GM12864 (cell line): ENCODE measurements around the gene MRPL36.
A peak's percentile ranks its signal among the peaks of the same experiment; 100 is the strongest.

Experiments
- DNase-seq: peaks from one replicate; pipeline ENCODE4 v3.0.0-alpha.2; 2011; ENCODE audit warnings: low read depth
- H3K4me3 ChIP-seq: 2 replicates; pipeline ENCODE4 v1.5.1; 2011; ENCODE audit warnings: mild to moderate bottlenecking, low read depth, low read length, control low read depth
- TF ChIP-seq, protein P1 (sequence below): IDR thresholded peaks from 2 replicates; pipeline ENCODE4 v1.5.1; 2011; ENCODE audit warnings: low read depth, mild to moderate bottlenecking, moderate library complexity, low read length, control low read depth, inconsistent platforms; ENCODE audit errors: missing control alignments

The MRPL36 gene

DNA sequence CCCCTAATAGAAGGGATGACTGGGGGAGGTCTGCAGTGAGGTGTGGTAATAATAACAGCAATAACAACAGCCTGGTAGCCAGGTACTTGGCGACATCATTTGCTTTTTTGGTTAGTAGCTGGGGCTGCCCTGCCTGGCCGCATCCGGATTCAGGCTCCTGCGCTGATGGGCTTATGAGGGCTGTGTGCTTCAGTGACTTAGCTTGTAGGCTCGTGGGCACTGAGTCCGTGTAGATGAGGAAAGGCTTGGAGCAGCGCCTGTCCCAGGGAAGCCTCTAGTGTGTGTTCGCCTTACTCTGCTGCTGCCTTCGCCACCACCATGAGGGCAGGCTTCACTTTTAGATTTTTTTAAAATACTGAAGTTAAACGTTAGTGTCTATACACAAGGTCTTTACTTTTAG, 6.1 kb upstream of the MRPL36 start:
- no peak overlapping the region for H3K4me3 ChIP-seq
- TF ChIP-seq, protein P1, sequence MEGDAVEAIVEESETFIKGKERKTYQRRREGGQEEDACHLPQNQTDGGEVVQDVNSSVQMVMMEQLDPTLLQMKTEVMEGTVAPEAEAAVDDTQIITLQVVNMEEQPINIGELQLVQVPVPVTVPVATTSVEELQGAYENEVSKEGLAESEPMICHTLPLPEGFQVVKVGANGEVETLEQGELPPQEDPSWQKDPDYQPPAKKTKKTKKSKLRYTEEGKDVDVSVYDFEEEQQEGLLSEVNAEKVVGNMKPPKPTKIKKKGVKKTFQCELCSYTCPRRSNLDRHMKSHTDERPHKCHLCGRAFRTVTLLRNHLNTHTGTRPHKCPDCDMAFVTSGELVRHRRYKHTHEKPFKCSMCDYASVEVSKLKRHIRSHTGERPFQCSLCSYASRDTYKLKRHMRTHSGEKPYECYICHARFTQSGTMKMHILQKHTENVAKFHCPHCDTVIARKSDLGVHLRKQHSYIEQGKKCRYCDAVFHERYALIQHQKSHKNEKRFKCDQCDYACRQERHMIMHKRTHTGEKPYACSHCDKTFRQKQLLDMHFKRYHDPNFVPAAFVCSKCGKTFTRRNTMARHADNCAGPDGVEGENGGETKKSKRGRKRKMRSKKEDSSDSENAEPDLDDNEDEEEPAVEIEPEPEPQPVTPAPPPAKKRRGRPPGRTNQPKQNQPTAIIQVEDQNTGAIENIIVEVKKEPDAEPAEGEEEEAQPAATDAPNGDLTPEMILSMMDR, result no peak
- DNase-seq, result no peak

DNA sequence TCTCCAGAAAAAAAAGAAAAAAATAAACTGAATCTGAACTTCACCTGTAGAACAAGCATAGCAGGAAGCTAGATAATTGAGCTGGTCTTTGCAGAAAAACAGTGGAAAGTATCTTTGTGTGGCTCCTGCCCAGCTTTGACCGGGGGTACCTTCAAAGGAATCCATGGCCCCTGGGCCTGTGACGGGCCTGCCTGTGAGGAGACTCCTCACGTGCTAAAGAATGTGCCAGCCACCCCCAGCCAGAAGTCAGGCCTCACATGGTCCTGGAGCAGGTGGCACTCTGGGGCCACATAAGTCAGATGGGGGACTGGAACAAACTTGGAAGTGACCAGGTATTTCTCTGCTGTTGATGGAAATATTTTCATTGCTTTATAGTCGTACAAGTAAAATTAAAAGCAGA, 5.7 kb upstream of the MRPL36 start:
- H3K4me3 ChIP-seq, result no peak overlapping the region
- TF ChIP-seq, protein P1, result no peak
- no peak for DNase-seq

DNA sequence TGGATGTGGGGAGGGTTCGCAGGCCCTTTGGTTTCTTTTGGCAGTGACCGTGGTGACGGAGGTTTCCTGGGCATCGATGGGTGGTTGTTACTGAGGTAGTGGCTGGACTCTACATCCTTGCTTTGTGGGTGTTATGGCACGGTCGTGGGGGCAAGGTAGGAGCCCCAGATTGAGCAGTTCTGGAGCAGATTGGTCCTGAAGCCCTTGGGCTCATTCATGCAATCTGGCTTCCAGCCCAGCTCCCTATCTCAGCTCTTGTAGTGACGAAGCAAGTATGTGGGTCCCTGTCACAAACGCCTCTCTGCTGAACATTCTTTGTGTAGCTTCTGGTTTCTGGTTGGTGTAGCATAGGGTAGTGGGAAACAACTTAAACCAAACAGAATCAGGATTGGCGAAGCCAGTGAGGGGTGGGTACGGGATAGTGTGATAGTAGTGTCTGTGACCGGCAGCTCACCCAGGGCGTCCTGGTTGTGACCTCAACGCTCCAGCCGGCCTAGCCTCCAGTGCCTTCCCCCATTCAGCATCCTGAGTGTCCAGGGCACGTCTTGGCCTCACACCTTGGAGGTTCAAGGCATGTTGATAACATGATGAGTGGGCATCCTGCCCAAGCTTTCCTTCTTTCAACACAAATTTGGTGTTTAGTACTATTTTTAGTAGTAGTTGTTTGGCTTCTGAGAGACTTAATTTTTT, 4.5 kb upstream of the MRPL36 start:
- no peak for DNase-seq
- TF ChIP-seq, protein P1, result no peak

DNA sequence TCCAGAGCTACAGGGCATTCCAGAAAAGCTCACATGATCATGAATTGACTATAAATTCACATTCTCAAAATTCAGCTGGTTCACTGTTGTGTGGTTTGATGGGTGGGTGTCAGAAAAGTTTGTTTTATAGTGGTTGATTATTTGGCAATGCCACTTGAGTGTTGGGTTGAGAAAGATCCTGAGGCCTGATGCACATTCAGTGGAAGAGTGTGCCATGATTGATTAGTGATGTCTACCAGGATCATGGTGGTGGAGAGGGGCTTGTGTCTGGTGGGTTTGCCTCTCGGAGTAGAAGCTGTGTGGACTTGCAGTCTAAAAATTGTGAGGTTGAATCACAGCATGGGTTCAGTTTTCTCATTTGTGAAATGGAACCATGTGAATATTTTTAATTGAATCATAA, 3.6 kb upstream of the MRPL36 start:
- no peak overlapping the region for H3K4me3 ChIP-seq
- TF ChIP-seq, protein P1, result no peak
- no peak for DNase-seq

More for the DNA sequence above, 4.5 kb upstream of the MRPL36 start:
- no peak overlapping the region for H3K4me3 ChIP-seq

DNA sequence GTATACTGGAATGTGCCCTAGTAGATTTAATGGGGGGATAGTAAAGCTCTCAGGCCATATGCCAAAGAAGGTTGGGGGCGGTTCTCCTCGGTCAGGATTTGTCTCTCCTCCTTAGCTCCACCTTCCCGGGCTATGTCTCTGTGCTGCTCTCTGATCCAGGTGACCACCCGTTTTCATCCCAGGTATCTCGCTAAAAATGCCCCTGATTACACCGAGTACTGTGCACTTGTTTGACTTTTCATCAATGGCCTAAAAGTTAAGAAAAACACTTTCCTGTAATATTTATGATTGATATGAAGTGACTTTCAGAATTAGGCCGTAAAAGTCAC, 2.3 kb upstream of the MRPL36 start:
- TF ChIP-seq, protein P1, result no peak
- DNase-seq, result no peak
- H3K4me3 ChIP-seq, result peak overlapping the region; percentile 98

DNA sequence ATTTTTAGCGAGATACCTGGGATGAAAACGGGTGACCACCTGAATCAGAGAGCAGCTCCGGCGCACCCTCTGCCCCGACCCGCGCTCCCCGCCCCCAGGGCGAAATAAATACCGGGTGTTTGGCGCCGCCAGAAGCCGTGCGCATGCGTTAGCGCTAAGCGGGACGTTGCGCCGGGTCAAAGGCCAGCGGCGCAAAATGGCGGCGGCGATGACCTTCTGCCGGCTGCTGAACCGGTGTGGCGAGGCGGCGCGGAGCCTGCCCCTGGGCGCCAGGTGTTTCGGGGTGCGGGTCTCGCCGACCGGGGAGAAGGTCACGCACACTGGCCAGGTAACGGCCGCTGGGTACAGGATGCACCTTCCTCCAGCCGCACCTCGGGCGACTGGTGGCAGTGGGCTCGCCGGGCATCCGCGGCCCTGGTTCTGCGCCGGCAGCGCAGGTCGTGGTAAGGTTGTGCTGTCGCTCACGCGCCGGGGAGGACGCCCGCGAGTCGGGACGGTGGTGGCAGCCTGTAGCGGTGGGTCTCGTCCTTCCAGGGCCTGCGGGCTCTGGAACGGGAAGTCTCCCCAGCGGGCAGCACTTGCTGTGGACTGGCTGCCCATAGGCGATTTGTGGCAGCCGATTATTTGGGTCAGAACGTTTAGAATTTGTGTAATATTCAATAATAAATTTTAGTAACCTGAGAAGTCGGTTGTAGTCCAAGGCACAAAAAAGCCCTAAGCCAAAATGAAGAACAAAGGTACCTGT, 1.8 kb upstream of the MRPL36 start, which contains the start of gene NDUFS6:
NDUFS6 (plus strand) TSS at position 186 of the 745 bp plus-strand sequence; CDS start at position 197, 11 bp downstream.
- peak within 1 kb of the TSS; percentile 98 for H3K4me3 ChIP-seq
- TF ChIP-seq, protein P1, result no peak
- DNase-seq, result no peak
